HUES64 (cell line): ENCODE results near the gene KLHL25. TPM values are rescaled to one million over a fixed set of nuclear protein-coding genes. Genes with fewer than 3 reads are reported as not detected.
A peak's percentile ranks its signal among the peaks of the same experiment; 100 is the strongest.
"Not testable (repeated sequence)": the region's sequence is repeated elsewhere in the genome, so short reads cannot be mapped to it uniquely, and the experiment has no call there.

Experiments
- H3K27ac ChIP-seq: 2 replicates; pipeline ENCODE4 v1.7.0; 2013; ENCODE audit warnings: low read depth, low read length, inconsistent platforms
- H3K27me3 ChIP-seq: 2 replicates; pipeline ENCODE4 v1.6.1; 2013; ENCODE audit warnings: mild to moderate bottlenecking, low read length; ENCODE audit not compliant: insufficient read depth
- H3K36me3 ChIP-seq: 2 replicates; pipeline ENCODE4 v1.6.1; 2013; ENCODE audit warnings: mild to moderate bottlenecking, low read length; ENCODE audit not compliant: insufficient read depth
- H3K4me1 ChIP-seq: 2 replicates; pipeline ENCODE4 v1.6.1; 2013; ENCODE audit warnings: mild to moderate bottlenecking, low read length, moderate library complexity; ENCODE audit not compliant: insufficient read depth
- H3K4me3 ChIP-seq: 2 replicates; pipeline ENCODE4 v1.5.1; 2013; ENCODE audit warnings: mild to moderate bottlenecking, low read length, moderate library complexity
- H3K9ac ChIP-seq: 2 replicates; pipeline ENCODE4 v1.6.1; 2013; ENCODE audit warnings: mild to moderate bottlenecking, low read depth, low read length
- H3K9me3 ChIP-seq: 2 replicates; pipeline ENCODE4 v1.6.1; 2013; ENCODE audit warnings: low read depth, low read length; ENCODE audit not compliant: insufficient read depth
- WGBS: fragments of 150-250, 120-280 bp; methylation state at CpG from one replicate; pipeline ENCODE4 v1.1.7; 2013; ENCODE audit warnings: missing lambda C conversion rate; 5-methylcytosine and 5-hydroxymethylcytosine counted together
- polyA plus RNA-seq, 2 experiments: library from polyadenylated mRNA; stranded (reverse); fragments of 50-300 nt; gene quantifications; one replicate each; pipeline ENCODE4 v1.2.3, GENCODE V29; 2013

The KLHL25 gene
- polyA plus RNA-seq (2013, experiment 1 of 2), result 11.2 TPM
- polyA plus RNA-seq (2013, experiment 2 of 2), result 11.5 TPM

- peak within 1 kb of the TSS; percentile 96 for H3K27ac ChIP-seq
- no peaks in the 10 kb centered on the region for H3K36me3 ChIP-seq
- peak within 1 kb of the TSS; percentile 84 for H3K4me3 ChIP-seq
- peaks cover 5% of the 10 kb centered on the region; the same call in 1 of the 2 replicates for H3K27me3 ChIP-seq
- H3K9me3 ChIP-seq, result no peaks in the 10 kb centered on the region
- under 1% methylated on average over 58 of the region's 71 CpGs for WGBS
- H3K4me1 ChIP-seq, result peaks cover 13% of the 10 kb centered on the region
- H3K9ac ChIP-seq, result peak within 1 kb of the TSS; percentile 82
Measured at GRCh38 chr15:85794598-85795336, at the start of gene KLHL25. TSS of gene KLHL25 (minus strand) at chr15:85794925. CDS start at chr15:85769810, 25,115 bp downstream.

DNA sequence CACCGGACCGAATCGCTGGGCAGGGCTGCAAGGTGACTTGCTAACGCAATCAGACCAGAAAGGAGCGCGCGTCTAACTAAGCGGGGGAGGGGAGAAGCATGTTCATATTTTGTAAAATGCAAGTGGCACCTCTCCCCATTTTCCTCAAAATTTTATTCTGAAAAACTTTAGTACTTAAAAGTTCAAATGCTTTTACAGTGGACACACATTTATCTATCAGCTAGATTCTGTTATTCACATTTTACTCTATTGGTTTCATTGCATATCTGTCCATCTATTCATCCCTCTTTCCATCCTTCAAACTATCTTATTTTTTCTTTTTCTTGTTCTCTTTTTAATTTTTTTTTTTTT is 46.1 kb upstream of the KLHL25 start:
- Histone ChIP-seq H3K9me3 (no peaks in the 10 kb centered on the region), H3K4me1 (peaks cover 6% of the 10 kb centered on the region), H3K36me3 (no peaks in the 10 kb centered on the region), H3K27me3 (peaks cover 14% of the 10 kb centered on the region), H3K4me3 (no peak overlapping the region), H3K27ac (no peak overlapping the region), H3K9ac (no peak overlapping the region)
- WGBS, result 5% methylated on average over 8 of the region's 8 CpGs

DNA sequence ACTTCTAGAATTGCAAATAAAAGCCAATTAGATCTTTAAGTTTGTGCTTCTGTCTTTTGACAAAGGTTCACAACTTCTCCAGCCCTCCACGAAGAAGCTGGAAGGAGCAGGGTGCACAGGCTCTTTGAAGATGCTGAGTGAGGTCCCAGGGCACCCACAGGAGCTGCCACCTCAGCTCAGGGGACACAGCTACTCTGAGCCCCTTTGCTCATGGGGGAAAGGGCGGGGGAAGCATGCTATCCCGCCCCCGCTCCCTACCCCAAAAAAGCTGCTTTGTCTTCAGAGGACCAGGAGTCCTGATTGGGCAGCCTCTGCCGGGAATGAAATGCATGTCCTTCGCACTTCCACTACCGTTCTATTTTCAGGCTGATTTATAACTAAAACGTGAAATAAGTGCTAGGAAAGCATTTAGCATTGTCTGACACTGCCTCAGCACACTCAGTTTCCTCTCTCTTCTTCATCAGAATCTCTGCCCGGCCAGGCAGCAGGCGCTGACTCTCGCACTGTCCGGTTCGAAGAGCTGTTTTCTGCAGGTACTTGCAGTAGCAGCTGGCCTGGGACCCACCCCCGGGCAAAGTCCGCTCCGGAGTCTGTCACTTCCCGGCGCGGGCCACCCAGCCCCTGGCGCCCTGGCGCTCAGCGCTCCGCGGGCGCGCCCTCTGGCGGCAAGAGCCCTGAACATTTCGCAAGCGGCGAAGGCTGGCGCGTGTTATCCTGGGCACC is 45.5 kb upstream of the KLHL25 start:
- Histone ChIP-seq H3K27ac (no peak overlapping the region), H3K27me3 (peaks cover 14% of the 10 kb centered on the region), H3K36me3 (no peaks in the 10 kb centered on the region), H3K9me3 (no peaks in the 10 kb centered on the region), H3K9ac (no peak overlapping the region), H3K4me3 (peak overlapping the region; percentile 53), H3K4me1 (peaks cover 6% of the 10 kb centered on the region)
- WGBS, result 11% methylated on average over 32 of the region's 32 CpGs

GRCh38 chr15:85839643-85840042 is 44.9 kb upstream of the KLHL25 start:
- WGBS, result 86% methylated on average over 2 of the region's 2 CpGs
- peaks cover 14% of the 10 kb centered on the region for H3K27me3 ChIP-seq
- no peaks in the 10 kb centered on the region for H3K36me3 ChIP-seq
- H3K9ac ChIP-seq, result no peak overlapping the region
- no peaks in the 10 kb centered on the region for H3K9me3 ChIP-seq
- H3K4me1 ChIP-seq, result peaks cover 6% of the 10 kb centered on the region
- H3K4me3 ChIP-seq, result no peak overlapping the region
- no peak overlapping the region for H3K27ac ChIP-seq

DNA sequence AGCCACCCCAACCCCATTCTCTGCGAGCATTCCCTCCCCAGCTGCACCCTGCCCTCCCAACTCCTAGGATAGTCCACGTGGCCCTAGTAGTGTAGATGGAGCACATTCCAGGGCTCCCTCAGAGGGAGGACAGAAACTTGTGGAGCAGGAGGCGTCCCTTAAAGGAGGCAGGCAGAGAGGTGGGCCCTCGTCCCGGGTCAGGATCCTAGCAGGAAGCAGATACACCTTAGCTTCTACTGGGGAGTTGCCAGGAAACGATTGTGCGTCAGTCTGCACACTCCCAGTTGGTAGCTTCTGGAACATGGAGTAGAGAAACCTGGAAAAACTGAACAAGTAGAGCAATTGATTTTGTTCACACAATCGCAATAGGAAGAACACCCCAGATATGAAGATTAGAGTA is 43.9 kb upstream of the KLHL25 start:
- Histone ChIP-seq H3K36me3 (no peaks in the 10 kb centered on the region), H3K27me3 (peaks cover 14% of the 10 kb centered on the region), H3K4me3 (no peak overlapping the region), H3K27ac (no peak overlapping the region), H3K4me1 (peaks cover 6% of the 10 kb centered on the region), H3K9ac (no peak overlapping the region), H3K9me3 (no peaks in the 10 kb centered on the region)
- 83% methylated on average over 8 of the region's 8 CpGs for WGBS

DNA sequence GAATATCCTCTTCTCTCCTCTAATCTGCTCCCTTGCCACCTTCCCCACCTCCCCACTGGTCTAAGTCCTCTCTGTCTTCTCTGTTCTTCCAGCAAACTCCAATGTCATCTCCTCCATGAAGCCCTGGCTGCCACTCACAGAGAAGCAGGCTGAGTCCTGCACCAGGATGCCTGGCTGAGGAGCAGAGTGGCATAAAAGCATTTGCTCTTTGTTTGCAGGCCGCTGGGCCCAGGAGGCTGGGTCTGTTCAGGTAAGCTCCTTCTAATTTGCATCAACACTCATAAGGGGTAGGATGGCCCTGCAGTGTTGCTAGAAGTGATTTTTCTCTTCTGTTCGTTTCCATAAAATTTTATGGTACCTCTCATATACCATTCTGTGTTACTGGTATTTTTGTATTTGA is 43.2 kb upstream of the KLHL25 start:
- Histone ChIP-seq H3K9ac (no peak overlapping the region), H3K36me3 (no peaks in the 10 kb centered on the region), H3K4me1 (peaks cover 6% of the 10 kb centered on the region), H3K9me3 (no peaks in the 10 kb centered on the region), H3K27me3 (peaks cover 14% of the 10 kb centered on the region), H3K4me3 (no peak overlapping the region), H3K27ac (no peak overlapping the region)
- whole genome bisulfite sequencing, result 60% methylated on average over 1 of the region's 2 CpGs

- H3K9me3 ChIP-seq, result no peaks in the 10 kb centered on the region
- H3K27me3 ChIP-seq, result peaks cover 14% of the 10 kb centered on the region
- WGBS, result 77% methylated on average over 6 of the region's 6 CpGs
- peaks cover 6% of the 10 kb centered on the region for H3K4me1 ChIP-seq
- no peak overlapping the region for H3K4me3 ChIP-seq
- no peaks in the 10 kb centered on the region for H3K36me3 ChIP-seq
- no peak overlapping the region for H3K27ac ChIP-seq
- no peak overlapping the region for H3K9ac ChIP-seq
Measured at GRCh38 chr15:85837011-85837433, 42.3 kb upstream of the KLHL25 start.

DNA sequence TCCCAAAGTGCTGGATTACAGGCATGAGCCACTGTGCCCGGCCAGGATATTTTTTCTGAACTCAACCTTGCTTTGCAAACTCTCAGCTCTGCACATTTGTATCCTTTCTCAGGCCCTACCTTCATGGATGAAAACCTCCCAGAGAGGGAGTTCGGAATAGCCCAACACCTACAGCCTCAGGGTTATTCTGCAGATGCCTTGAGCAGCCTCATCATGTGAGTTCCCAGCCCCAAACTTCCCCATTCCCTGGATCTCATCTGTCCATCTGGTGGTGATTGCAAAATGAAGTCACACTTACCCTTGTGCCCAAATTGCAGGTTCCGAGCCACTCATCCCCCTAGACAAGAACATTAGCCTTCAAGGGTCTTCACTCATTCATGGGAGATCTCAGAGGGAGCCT is 39.9 kb upstream of the KLHL25 start:
- no peak overlapping the region for H3K4me3 ChIP-seq
- 92% methylated on average over 3 of the region's 3 CpGs for WGBS
- no peaks in the 10 kb centered on the region for H3K9me3 ChIP-seq
- H3K27me3 ChIP-seq, result peaks cover 3% of the 10 kb centered on the region; the same call in 1 of the 2 replicates
- no peak overlapping the region for H3K9ac ChIP-seq
- H3K36me3 ChIP-seq, result no peaks in the 10 kb centered on the region
- H3K27ac ChIP-seq, result no peak overlapping the region
- no peaks in the 10 kb centered on the region; the same call in 1 of the 2 replicates for H3K4me1 ChIP-seq

- Histone ChIP-seq H3K4me1 (no peaks in the 10 kb centered on the region), H3K27ac (no peak overlapping the region), H3K9me3 (no peaks in the 10 kb centered on the region), H3K4me3 (no peak overlapping the region), H3K27me3 (no peaks in the 10 kb centered on the region), H3K9ac (no peak overlapping the region), H3K36me3 (no peaks in the 10 kb centered on the region)
- WGBS, result 96% methylated on average over 4 of the region's 4 CpGs
Measured at GRCh38 chr15:85832394-85832793, 37.7 kb upstream of the KLHL25 start.

GRCh38 chr15:85831415-85832113 is 36.8 kb upstream of the KLHL25 start:
- WGBS, result 71% methylated on average over 15 of the region's 15 CpGs
- Histone ChIP-seq H3K9ac (no peak overlapping the region), H3K4me3 (no peak overlapping the region), H3K9me3 (no peaks in the 10 kb centered on the region), H3K4me1 (no peaks in the 10 kb centered on the region), H3K27ac (no peak overlapping the region), H3K36me3 (no peaks in the 10 kb centered on the region), H3K27me3 (no peaks in the 10 kb centered on the region)

DNA sequence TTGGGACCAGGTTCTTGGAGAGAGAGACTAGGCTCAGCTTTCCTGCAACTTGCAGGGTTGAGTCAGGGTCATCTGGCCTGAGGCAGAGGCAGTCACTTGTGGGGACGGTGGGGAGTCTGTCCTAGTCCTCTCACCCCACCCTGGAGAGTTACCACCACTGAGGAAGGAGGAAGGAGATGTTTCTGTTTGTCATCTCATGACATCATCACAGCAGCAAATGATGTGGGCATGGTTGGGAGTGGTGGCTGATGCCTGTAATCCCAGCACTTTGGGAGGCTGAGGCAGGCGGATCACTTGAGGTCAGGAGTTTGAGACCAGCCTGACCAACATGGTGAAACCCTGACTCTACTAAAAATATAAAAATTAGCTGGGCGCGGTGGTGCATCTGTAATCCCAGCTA is 35.0 kb upstream of the KLHL25 start:
- 98% methylated on average over 4 of the region's 4 CpGs for WGBS
- H3K9me3 ChIP-seq, H3K27me3 ChIP-seq, H3K27ac ChIP-seq, H3K9ac ChIP-seq, H3K4me3 ChIP-seq, H3K36me3 ChIP-seq, H3K4me1 ChIP-seq: not testable (repeated sequence)
